GM12874 (cell line): ENCODE measurements around the gene MGST3.

Experiments
- TF ChIP-seq, protein P1 (sequence below): IDR thresholded peaks from 2 replicates; pipeline ENCODE4 v1.5.1; 2011; ENCODE audit warnings: low read depth, mild to moderate bottlenecking, control low read depth, low read length, moderate library complexity; ENCODE audit not compliant: insufficient read depth

MGST3 gene

DNA sequence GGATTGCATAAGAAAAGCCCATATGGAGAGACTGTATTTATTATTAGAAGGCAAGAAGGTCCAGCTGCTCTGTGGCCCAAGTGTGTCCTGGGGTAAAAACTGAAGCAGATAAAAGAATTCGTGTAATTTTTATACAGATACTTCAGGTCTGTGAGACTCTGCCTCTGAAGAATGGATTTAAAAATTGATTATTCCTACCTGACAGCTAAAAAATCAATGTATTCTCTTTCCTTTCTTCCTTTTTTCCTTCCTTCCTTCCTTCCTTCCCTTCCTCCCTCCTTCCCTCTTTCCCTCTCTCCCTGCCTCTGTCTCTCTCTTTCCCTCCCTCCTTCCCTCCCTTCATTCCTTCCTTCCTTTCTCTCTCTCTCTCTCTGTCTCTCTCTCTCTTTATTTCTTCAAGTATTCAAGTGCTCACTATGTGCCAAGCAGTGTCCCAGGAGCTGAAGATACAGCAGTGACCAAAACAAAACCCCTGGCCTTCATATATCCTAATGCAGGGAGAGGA, 11.3 kb upstream of the MGST3 start:
- TF ChIP-seq, protein P1, sequence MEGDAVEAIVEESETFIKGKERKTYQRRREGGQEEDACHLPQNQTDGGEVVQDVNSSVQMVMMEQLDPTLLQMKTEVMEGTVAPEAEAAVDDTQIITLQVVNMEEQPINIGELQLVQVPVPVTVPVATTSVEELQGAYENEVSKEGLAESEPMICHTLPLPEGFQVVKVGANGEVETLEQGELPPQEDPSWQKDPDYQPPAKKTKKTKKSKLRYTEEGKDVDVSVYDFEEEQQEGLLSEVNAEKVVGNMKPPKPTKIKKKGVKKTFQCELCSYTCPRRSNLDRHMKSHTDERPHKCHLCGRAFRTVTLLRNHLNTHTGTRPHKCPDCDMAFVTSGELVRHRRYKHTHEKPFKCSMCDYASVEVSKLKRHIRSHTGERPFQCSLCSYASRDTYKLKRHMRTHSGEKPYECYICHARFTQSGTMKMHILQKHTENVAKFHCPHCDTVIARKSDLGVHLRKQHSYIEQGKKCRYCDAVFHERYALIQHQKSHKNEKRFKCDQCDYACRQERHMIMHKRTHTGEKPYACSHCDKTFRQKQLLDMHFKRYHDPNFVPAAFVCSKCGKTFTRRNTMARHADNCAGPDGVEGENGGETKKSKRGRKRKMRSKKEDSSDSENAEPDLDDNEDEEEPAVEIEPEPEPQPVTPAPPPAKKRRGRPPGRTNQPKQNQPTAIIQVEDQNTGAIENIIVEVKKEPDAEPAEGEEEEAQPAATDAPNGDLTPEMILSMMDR: no peak

DNA sequence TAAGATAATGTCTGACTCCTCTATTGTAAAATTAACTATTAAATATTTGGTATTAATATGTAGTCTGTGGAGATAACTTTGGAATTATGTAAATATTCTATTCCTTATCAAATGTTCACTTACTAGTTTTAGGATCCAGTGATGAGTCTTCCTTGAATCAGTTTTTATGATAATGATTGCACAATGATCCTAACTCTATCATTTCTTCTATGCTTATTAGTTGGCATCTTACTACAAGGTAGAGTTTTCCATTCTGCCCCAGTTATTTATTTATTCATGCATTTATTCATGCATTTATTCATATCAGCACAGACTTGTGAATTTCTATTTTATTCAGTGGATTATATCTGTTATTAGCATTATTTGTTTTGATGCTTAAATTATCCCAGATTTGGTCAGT, 7.4 kb upstream of the MGST3 start:
- TF ChIP-seq, protein P1: no peak

DNA sequence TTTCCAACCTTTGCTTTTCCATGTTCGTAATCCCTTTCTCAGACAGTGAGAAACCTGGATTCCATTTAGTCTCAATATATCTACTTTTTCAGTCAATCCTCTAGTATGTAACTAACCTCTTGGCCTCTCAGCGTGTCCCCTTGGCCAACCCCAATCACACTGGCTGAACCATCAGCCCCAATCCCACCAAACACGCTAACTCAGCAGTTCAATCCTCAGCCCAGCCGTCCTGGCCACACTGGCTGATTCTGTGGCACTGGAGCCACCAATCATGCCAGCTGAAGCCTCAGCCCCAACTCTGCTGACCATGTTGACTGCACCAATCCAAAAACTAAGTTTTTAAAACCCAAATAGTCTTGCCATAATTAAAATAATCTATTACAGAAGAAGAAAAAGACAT, 6.6 kb upstream of the MGST3 start:
- TF ChIP-seq, protein P1: no peak

DNA sequence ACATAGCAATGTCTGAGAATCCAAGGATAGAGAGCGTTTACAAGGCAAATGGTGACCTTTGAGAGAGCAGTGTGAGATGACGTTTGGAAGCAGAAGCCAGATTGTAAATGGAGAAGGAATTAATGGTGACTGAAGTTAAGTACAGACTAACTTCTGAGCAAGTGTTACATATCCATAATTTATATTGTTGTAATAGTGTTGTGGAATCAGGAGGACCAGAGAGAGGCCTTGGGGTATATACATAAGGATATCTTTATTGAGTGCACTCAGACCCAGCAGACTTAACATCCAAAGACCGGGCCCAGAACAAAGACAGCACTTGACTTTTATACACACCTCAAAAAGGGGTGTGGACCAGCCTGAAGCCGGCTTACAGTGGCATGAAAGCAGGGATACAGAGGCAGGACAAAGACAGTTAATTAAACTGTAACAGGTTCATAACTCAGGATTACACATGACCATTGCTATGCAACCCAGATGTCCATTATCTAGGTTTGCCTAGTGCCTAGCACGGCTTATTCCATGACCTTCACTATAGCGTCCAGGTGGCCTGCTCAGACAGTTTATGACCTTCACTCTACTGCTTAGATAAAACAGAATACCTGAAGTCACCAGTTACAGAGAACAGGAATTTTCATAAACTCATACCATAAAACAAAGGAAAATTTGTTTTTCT, 2.7 kb upstream of the MGST3 start:
- TF ChIP-seq, protein P1: no peak

DNA sequence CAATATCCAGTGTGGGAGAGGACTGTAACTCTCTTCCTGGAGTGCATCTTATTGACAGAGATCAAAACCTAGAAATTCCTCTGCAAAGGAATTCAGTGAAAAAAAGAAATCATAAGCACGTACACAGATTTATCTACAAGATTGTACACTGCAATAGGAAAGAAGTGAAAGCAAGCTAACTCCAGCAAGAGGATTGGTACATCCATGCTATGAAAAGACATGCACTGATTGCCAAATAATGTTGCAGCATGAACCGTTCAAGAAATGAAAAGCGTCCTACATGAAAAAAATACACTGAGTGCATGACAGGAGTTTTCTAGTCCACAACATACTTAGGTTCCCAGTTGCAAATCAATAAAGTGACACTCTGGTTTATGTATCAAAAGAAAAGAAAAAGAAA, 1.9 kb upstream of the MGST3 start:
- TF ChIP-seq, protein P1: no peak

DNA sequence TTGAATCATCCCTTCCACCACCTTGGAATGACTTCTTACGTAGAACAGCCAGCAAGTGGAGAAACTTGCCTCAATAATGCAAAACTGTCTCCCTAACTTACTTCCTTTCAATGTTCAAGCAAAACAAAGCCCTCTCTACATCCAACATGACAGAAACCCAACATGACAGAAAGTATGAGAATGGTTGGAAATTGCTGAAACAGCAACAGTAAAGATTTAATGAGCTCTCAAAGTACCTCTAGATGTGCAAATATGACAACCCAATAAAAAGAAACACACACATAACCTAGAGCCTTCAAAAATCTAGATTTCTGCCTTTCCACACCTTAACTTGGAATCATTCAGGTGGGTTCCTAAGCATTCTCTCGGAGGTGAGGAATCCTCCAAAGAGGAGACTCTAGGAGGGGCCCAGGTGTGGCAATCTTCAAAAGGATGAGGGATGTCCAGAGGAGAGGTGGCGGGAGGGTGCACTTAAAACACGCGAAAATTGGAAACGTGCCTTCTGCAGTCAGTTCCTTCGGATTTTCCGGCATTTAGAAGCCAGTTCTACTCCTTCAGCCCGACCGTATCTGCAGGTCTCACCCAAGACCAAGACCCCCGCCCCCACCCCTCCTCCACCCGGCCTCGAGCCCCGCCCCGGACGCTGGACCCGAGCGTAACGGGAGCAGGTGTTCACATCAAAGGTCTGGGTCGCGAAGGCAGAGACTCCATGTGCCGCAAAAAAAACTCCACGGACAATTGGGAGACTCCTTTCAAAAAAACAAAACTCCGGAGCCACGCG, 996 bp upstream of the MGST3 start:
- TF ChIP-seq, protein P1: no peak

DNA sequence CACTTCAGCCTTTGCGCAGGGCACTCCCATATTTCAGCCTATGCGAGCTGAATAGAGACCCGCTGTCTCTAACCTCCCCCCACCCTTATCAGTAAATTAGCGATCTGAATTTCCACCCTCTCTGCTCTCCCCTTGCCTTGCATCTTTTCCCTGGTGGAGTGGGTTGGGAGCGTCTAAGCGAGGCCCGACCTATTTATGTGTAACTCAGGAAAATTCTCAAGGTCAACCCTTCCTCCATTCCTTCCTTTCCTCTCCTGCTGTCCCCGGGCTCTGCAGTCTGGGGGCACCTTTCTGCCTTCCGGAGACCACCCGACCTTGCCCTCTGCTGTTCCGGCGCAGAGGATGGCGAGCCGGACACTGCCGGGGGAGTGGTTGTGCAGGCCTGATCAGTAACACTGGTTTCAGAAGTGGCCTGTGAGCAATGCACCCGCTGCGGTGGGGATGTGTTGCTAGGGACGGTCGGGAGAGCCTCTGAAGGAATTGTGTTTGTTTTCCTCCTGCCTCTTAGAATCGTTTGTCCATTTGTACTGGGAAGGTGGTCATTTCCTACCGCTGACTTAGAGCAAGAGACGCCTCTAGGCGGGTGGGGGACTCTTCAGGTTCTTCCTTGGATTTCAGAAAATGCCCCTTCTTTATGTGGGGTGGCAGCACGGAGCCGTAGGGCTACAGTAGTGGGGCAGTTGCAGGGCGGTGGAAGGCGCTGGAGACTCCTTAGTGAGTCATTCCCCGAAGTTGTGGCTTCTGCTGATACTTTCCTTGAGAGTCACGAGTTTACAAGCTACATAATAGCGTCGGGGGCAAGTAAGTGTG, 513 bp downstream of the MGST3 start:
- TF ChIP-seq, protein P1: no peak
